OCI-LY3 (cell line): ENCODE measurements around the gene CCDC190.
"Not testable (repeated sequence)": the region's sequence is repeated elsewhere in the genome, so short reads cannot be mapped to it uniquely, and the experiment has no call there.

Experiments
- H2AFZ ChIP-seq: fragments of 200-600, 300-600 bp; shearing (Covaris generic); 2 replicates; pipeline ENCODE4 v1.6.0; 2014; ENCODE audit warnings: antibody characterized with exemption, low read depth, low read length
- H3K27ac ChIP-seq: fragments of 200-600, 300-600 bp; sonication (generic); 2 replicates; pipeline ENCODE4 v1.5.1; 2014; ENCODE audit warnings: mild to moderate bottlenecking, low read length, moderate library complexity, mixed read lengths
- H3K27me3 ChIP-seq: fragments of 200-600, 300-600 bp; sonication (generic); 2 replicates; pipeline ENCODE4 v1.6.1; 2014; ENCODE audit warnings: low read depth, low read length, mixed read lengths
- H3K36me3 ChIP-seq: fragments of 200-600, 300-600 bp; sonication (generic); replicated peaks from 2 replicates; pipeline ENCODE3; 2014; ENCODE audit warnings: low read depth, low read length, mixed read lengths
- H3K4me1 ChIP-seq: fragments of 300-600, 200-600 bp; sonication (generic); 2 replicates; pipeline ENCODE4 v1.6.1; 2014; ENCODE audit warnings: low read length, mixed read lengths
- H3K4me2 ChIP-seq: fragments of 200-600, 300-600 bp; sonication (generic); 2 replicates; pipeline ENCODE4 v1.6.1; 2014; ENCODE audit warnings: low read length, mixed read lengths
- H3K4me3 ChIP-seq: fragments of 300-600, 200-600 bp; sonication (generic); 2 replicates; pipeline ENCODE4 v1.5.1; 2014; ENCODE audit warnings: antibody characterized with exemption, mild to moderate bottlenecking, low read length, moderate library complexity
- H3K79me2 ChIP-seq: fragments of 300-600, 200-600 bp; shearing (Covaris generic); 2 replicates; pipeline ENCODE4 v1.6.1; 2014; ENCODE audit warnings: mild to moderate bottlenecking, low read length, mixed read lengths
- H3K9ac ChIP-seq: fragments of 300-600, 200-600 bp; shearing (Covaris generic); 2 replicates; pipeline ENCODE4 v1.6.0; 2014; ENCODE audit warnings: mild to moderate bottlenecking, low read length, moderate library complexity
- H3K9me3 ChIP-seq: fragments of 200-600, 300-600 bp; shearing (Covaris generic); 2 replicates; pipeline ENCODE4 v1.6.1; 2014; ENCODE audit warnings: low read length, mixed read lengths; ENCODE audit not compliant: insufficient read depth
- H4K20me1 ChIP-seq: fragments of 200-600, 300-600 bp; sonication (generic); 2 replicates; pipeline ENCODE4 v1.6.1; 2016; ENCODE audit warnings: low read length, mixed read lengths; ENCODE audit not compliant: insufficient read depth
- EZH2phosphoT487 ChIP-seq: fragments of 200-600 bp; shearing (Covaris generic); IDR thresholded peaks from 2 replicates; pipeline ENCODE4 v1.6.1; 2018; ENCODE audit warnings: antibody characterized with exemption, mixed run types, low read depth
- TF ChIP-seq, protein P1 (sequence below): fragments of 200-600, 300-600 bp; sonication (generic); IDR thresholded peaks from 2 replicates; pipeline ENCODE4 v1.5.1; 2014; ENCODE audit warnings: antibody characterized with exemption, low read length, low read depth

CCDC190 gene

GRCh38 chr1:162885265-162885664, 24.3 kb upstream of the CCDC190 start:
- H3K9ac ChIP-seq: no peak overlapping the region
- no peak for TF ChIP-seq EZH2phosphoT487
- TF ChIP-seq, protein P1, sequence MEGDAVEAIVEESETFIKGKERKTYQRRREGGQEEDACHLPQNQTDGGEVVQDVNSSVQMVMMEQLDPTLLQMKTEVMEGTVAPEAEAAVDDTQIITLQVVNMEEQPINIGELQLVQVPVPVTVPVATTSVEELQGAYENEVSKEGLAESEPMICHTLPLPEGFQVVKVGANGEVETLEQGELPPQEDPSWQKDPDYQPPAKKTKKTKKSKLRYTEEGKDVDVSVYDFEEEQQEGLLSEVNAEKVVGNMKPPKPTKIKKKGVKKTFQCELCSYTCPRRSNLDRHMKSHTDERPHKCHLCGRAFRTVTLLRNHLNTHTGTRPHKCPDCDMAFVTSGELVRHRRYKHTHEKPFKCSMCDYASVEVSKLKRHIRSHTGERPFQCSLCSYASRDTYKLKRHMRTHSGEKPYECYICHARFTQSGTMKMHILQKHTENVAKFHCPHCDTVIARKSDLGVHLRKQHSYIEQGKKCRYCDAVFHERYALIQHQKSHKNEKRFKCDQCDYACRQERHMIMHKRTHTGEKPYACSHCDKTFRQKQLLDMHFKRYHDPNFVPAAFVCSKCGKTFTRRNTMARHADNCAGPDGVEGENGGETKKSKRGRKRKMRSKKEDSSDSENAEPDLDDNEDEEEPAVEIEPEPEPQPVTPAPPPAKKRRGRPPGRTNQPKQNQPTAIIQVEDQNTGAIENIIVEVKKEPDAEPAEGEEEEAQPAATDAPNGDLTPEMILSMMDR: no peak
- H3K27me3 ChIP-seq: peaks cover 38% of the 10 kb centered on the region
- no peak overlapping the region for H3K27ac ChIP-seq
- H3K36me3 ChIP-seq: no peaks in the 10 kb centered on the region
- H3K4me2 ChIP-seq: no peak overlapping the region
- no peak overlapping the region for H2AFZ ChIP-seq
- H4K20me1 ChIP-seq: no peaks in the 10 kb centered on the region
- H3K4me3 ChIP-seq: no peak overlapping the region
- H3K9me3 ChIP-seq: no peaks in the 10 kb centered on the region
- H3K79me2 ChIP-seq: no peaks in the 10 kb centered on the region
- no peaks in the 10 kb centered on the region for H3K4me1 ChIP-seq

DNA sequence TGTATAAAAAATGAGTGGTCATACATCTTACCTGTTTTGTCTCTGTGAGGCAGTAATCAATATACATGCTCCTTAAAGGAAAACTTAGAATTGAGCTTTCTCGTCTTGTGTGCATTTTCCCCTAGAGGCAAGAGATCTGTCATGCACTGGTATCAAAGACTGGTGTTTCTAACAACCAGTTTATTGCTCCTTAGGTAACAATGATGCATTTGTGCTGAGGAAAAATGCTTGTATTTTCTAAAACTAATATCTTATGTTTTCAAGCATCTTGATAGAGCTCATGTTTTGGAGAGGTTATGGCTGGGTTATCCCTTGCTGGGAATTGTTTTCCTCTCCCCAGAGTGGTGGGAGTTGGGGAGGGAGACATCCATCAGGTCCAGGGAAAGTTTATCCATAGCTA, 23.9 kb upstream of the CCDC190 start:
- Histone ChIP-seq H3K27me3 (peaks cover 38% of the 10 kb centered on the region), H2AFZ (no peak overlapping the region), H3K4me2 (no peak overlapping the region), H3K4me3 (no peak overlapping the region), H3K36me3 (no peaks in the 10 kb centered on the region), H3K9me3 (no peaks in the 10 kb centered on the region), H4K20me1 (no peaks in the 10 kb centered on the region), H3K9ac (no peak overlapping the region), H3K4me1 (no peaks in the 10 kb centered on the region), H3K27ac (no peak overlapping the region), H3K79me2 (no peaks in the 10 kb centered on the region)
- TF ChIP-seq, protein P1: no peak
- no peak for TF ChIP-seq EZH2phosphoT487

DNA sequence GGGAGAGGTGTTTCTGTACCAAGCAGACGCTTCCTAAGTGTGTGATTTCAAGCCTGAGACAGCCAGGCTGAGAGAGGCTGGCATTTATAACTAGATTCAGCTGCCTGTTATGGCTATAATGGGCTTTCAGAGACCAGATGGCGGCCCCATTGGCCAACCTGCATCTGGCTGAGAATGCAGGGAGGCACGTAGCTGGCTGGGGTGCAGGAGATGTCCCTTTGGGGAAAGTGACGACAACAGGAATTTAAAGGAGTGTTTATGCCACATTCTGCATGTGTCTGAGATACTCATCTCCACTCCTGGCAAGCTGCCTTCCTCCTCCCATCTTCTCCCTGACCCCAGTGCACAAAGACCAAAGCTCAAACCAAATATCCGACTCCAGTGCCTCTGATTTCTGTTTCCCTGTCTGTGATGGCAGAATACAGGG, 21.3 kb upstream of the CCDC190 start:
- Histone ChIP-seq H3K9ac (no peak overlapping the region), H3K4me1 (no peaks in the 10 kb centered on the region), H3K27me3 (peaks cover 44% of the 10 kb centered on the region), H3K9me3 (no peaks in the 10 kb centered on the region), H2AFZ (no peak overlapping the region), H3K27ac (no peak overlapping the region), H3K4me3 (no peak overlapping the region), H3K36me3 (no peaks in the 10 kb centered on the region), H4K20me1 (no peaks in the 10 kb centered on the region), H3K79me2 (no peaks in the 10 kb centered on the region), H3K4me2 (no peak overlapping the region)
- no peak for TF ChIP-seq EZH2phosphoT487
- TF ChIP-seq, protein P1: no peak

DNA sequence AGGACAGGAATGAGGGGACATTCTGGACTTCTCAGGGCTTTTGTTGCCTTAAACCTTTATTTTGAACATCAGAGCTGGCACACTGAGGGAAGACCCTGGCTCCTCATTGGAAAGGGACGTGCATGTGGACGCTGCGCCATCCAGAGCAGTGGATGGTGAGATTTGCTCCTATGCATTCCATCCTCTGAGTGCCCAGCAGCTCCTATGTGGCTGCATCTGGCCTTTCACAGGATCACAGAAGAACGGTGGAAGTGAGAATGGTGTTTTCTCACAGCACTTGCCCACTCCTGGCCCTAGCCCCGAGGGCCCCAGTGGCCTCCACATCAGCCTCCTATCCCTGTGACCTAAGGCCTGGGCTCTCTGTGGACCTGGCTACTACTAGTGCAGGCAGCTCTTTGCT, 20.6 kb upstream of the CCDC190 start:
- Histone ChIP-seq H3K4me3 (no peak overlapping the region), H3K4me1 (no peaks in the 10 kb centered on the region), H2AFZ (no peak overlapping the region)

GRCh38 chr1:162880617-162881016, 19.6 kb upstream of the CCDC190 start:
- not testable (repeated sequence) for H3K4me2 ChIP-seq, H3K36me3 ChIP-seq, H3K9ac ChIP-seq, H3K9me3 ChIP-seq, H2AFZ ChIP-seq, H3K4me1 ChIP-seq, H3K79me2 ChIP-seq, H3K4me3 ChIP-seq, H3K27ac ChIP-seq, H4K20me1 ChIP-seq
- peaks cover 53% of the 10 kb centered on the region for H3K27me3 ChIP-seq

More for the DNA sequence above, 20.6 kb upstream of the CCDC190 start:
- H3K36me3 ChIP-seq: no peaks in the 10 kb centered on the region
- H4K20me1 ChIP-seq: no peaks in the 10 kb centered on the region
- H3K27me3 ChIP-seq: peaks cover 51% of the 10 kb centered on the region
- H3K9me3 ChIP-seq: no peaks in the 10 kb centered on the region
- no peak for TF ChIP-seq EZH2phosphoT487
- TF ChIP-seq, protein P1: no peak
- H3K79me2 ChIP-seq: no peaks in the 10 kb centered on the region
- no peak overlapping the region for H3K9ac ChIP-seq
- no peak overlapping the region for H3K27ac ChIP-seq
- no peak overlapping the region for H3K4me2 ChIP-seq
